Activated CD4-positive, alpha-beta T cell treated with anti-CD3 and anti-CD28 coated beads for 48 hours (primary cell): Measurements from ENCODE around the gene PLD1.
"Not testable (repeated sequence)": the region's sequence is repeated elsewhere in the genome, so short reads cannot be mapped to it uniquely, and the experiment has no call there.

ENCODE experiments used
- DNase-seq: peaks from one replicate; pipeline ENCODE4 v3.0.0-alpha.2; 2020

The PLD1 gene

GRCh38 chr3:171649911-171650592 lies 160.2 kb downstream of the PLD1 start:
- DNase-seq = no peak

- DNase-seq = no peak
These were observed 161.0 kb downstream of the PLD1 start for GRCh38 chr3:171649267-171649666.

- no peak for DNase-seq
These were observed 162.2 kb downstream of the PLD1 start for GRCh38 chr3:171648069-171648468.

- DNase-seq = no peak
These were observed 163.7 kb downstream of the PLD1 start for GRCh38 chr3:171646357-171647133.

GRCh38 chr3:171644681-171645080 lies 165.6 kb downstream of the PLD1 start:
- DNase-seq = no peak

- DNase-seq = no peak
These were observed 166.6 kb downstream of the PLD1 start for GRCh38 chr3:171643681-171644080.

- no peak for DNase-seq
These were observed 167.2 kb downstream of the PLD1 start for GRCh38 chr3:171643033-171643432.

- no peak for DNase-seq
These were observed 169.5 kb downstream of the PLD1 start for GRCh38 chr3:171640520-171641412.

GRCh38 chr3:171636666-171637065 lies 173.6 kb downstream of the PLD1 start:
- DNase-seq = no peak

- DNase-seq = no peak
These were observed 177.5 kb downstream of the PLD1 start for GRCh38 chr3:171632766-171633165.

GRCh38 chr3:171626799-171627198 lies 183.5 kb downstream of the PLD1 start:
- not testable (repeated sequence) for DNase-seq

GRCh38 chr3:171622126-171622525 lies 188.2 kb downstream of the PLD1 start:
- DNase-seq = no peak

- DNase-seq = no peak
These were observed 189.4 kb downstream of the PLD1 start for GRCh38 chr3:171620825-171621434.

GRCh38 chr3:171616798-171617197 lies 193.5 kb downstream of the PLD1 start:
- DNase-seq = no peak

GRCh38 chr3:171615686-171616085 lies 194.6 kb downstream of the PLD1 start:
- no peak for DNase-seq

- DNase-seq = no peak
These were observed 195.0 kb downstream of the PLD1 start for GRCh38 chr3:171615281-171615680.

- DNase-seq = peak; percentile 35
These were observed 195.9 kb downstream of the PLD1 start for GRCh38 chr3:171614318-171614921.

GRCh38 chr3:171607452-171607851 lies 202.8 kb downstream of the PLD1 start:
- no peak for DNase-seq

GRCh38 chr3:171606151-171606751 lies 204.0 kb downstream of the PLD1 start:
- no peak for DNase-seq

GRCh38 chr3:171604370-171604769 lies 205.9 kb downstream of the PLD1 start:
- DNase-seq = no peak

GRCh38 chr3:171602072-171602471 lies 208.2 kb downstream of the PLD1 start:
- no peak for DNase-seq

GRCh38 chr3:171600030-171600429 lies 210.3 kb downstream of the PLD1 start:
- no peak for DNase-seq
